ENCODE data around the gene GSTM2. TPM values are rescaled to one million over a fixed set of nuclear protein-coding genes. Genes with fewer than 3 reads are reported as not detected.
A peak's percentile ranks its signal among the peaks of the same experiment; 100 is the strongest.

GSTM2 gene
- total RNA-seq, 2 experiments from 2014 or later, result 0.38 to 0.76 TPM

GRCh38 chr1:109634292-109634691 is 33.6 kb upstream of the GSTM2 start:
- TF ChIP-seq CTCF (conservative IDR thresholded peaks at IDR 0.05; ENCODE audit: low read length), result no peak
- TF ChIP-seq EZH2phosphoT487 (IDR thresholded peaks at IDR 0.05; ENCODE audit: borderline replicate concordance, low read depth, low read length), result no peak
- POLR2A ChIA-PET, result interaction anchor here (0.6 kb wide), 1 partner anchor 84 kb away, joined by 3 read pairs; no protein-coding TSS in a partner anchor
- H3K4me1 ChIP-seq (ENCODE audit: insufficient read depth, low read length, poor library complexity, severe bottlenecking), result peaks cover 15% of the 10 kb centered on the region
- intact Hi-C loops (cut with micrococcal nuclease; ENCODE audit: unreplicated experiment), result no loop called here
- H3K4me3 ChIP-seq (ENCODE audit: low read depth, low read length, poor library complexity, severe bottlenecking), result no peak overlapping the region
- H3K9me2 ChIP-seq (ENCODE audit: insufficient read depth, low read length), result no peaks in the 10 kb centered on the region
- H3K79me2 ChIP-seq (ENCODE audit: insufficient read depth, low read depth, low read length), result no peaks in the 10 kb centered on the region
- H3K27ac ChIP-seq (ENCODE audit: low read depth, low read length, poor library complexity, severe bottlenecking), result no peak overlapping the region
- H3K36me3 ChIP-seq (ENCODE audit: insufficient read depth, low read length), result peaks cover 21% of the 10 kb centered on the region
- H4K20me1 ChIP-seq (ENCODE audit: insufficient read depth, low read length), result no peaks in the 10 kb centered on the region
- BruUV-seq (replicated peaks), result no TSS peak
- no peaks in the 10 kb centered on the region for H3K9me3 ChIP-seq (ENCODE audit: low read length)
- DNase-seq (ENCODE audit: low spot score), result no peak
- no peak overlapping the region for H3K4me2 ChIP-seq (ENCODE audit: low read length)
- CTCF ChIA-PET (ENCODE audit: unreplicated experiment), result no interaction called here
- no peak overlapping the region for H2AFZ ChIP-seq (ENCODE audit: low read length)

GRCh38 chr1:109634771-109635750 is 32.8 kb upstream of the GSTM2 start:
- POLR2A ChIA-PET, result interaction anchor here (0.5 to 0.7 kb wide), 2 partner anchors 178 to 1157 kb away, joined by 3 read pairs; no protein-coding TSS in a partner anchor
- H4K20me1 ChIP-seq (ENCODE audit: insufficient read depth, low read length), result no peaks in the 10 kb centered on the region
- CTCF ChIA-PET (ENCODE audit: unreplicated experiment), result no interaction called here
- H3K27ac ChIP-seq (ENCODE audit: low read depth, low read length, poor library complexity, severe bottlenecking), result no peak overlapping the region
- no peaks in the 10 kb centered on the region for H3K9me2 ChIP-seq (ENCODE audit: insufficient read depth, low read length)
- TF ChIP-seq CTCF (conservative IDR thresholded peaks at IDR 0.05; ENCODE audit: low read length), result no peak
- no peak for TF ChIP-seq EZH2phosphoT487 (IDR thresholded peaks at IDR 0.05; ENCODE audit: borderline replicate concordance, low read depth, low read length)
- no peak for DNase-seq (ENCODE audit: low spot score)
- no peak overlapping the region for H2AFZ ChIP-seq (ENCODE audit: low read length)
- H3K79me2 ChIP-seq (ENCODE audit: insufficient read depth, low read depth, low read length), result no peaks in the 10 kb centered on the region
- H3K36me3 ChIP-seq (ENCODE audit: insufficient read depth, low read length), result peaks cover 13% of the 10 kb centered on the region
- H3K4me2 ChIP-seq (ENCODE audit: low read length), result 0 out of 2 replicates have a peak overlapping the region, but pooled peaks have one; percentile 13
- H3K4me1 ChIP-seq (ENCODE audit: insufficient read depth, low read length, poor library complexity, severe bottlenecking), result peaks cover 15% of the 10 kb centered on the region
- H3K9me3 ChIP-seq (ENCODE audit: low read length), result no peaks in the 10 kb centered on the region
- H3K4me3 ChIP-seq (ENCODE audit: low read depth, low read length, poor library complexity, severe bottlenecking), result no peak overlapping the region
- BruUV-seq (replicated peaks), result no TSS peak
- intact Hi-C loops (cut with micrococcal nuclease; ENCODE audit: unreplicated experiment), result no loop called here

GRCh38 chr1:109635862-109636200 is 32.0 kb upstream of the GSTM2 start:
- peaks cover 8% of the 10 kb centered on the region for H3K36me3 ChIP-seq (ENCODE audit: insufficient read depth, low read length)
- no peak overlapping the region for H2AFZ ChIP-seq (ENCODE audit: low read length)
- no peaks in the 10 kb centered on the region for H3K9me2 ChIP-seq (ENCODE audit: insufficient read depth, low read length)
- no TSS peak for BruUV-seq (replicated peaks)
- no peaks in the 10 kb centered on the region for H3K79me2 ChIP-seq (ENCODE audit: insufficient read depth, low read depth, low read length)
- peaks cover 15% of the 10 kb centered on the region for H3K4me1 ChIP-seq (ENCODE audit: insufficient read depth, low read length, poor library complexity, severe bottlenecking)
- no peaks in the 10 kb centered on the region for H4K20me1 ChIP-seq (ENCODE audit: insufficient read depth, low read length)
- H3K4me3 ChIP-seq (ENCODE audit: low read depth, low read length, poor library complexity, severe bottlenecking), result no peak overlapping the region
- no peaks in the 10 kb centered on the region for H3K9me3 ChIP-seq (ENCODE audit: low read length)
- no peak overlapping the region for H3K4me2 ChIP-seq (ENCODE audit: low read length)
- ChIA-PET CTCF (ENCODE audit: unreplicated experiment) (no interaction called here), POLR2A (no interaction called here)
- TF ChIP-seq CTCF (conservative IDR thresholded peaks at IDR 0.05; ENCODE audit: low read length) (no peak), EZH2phosphoT487 (IDR thresholded peaks at IDR 0.05; ENCODE audit: borderline replicate concordance, low read depth, low read length) (no peak)
- H3K27ac ChIP-seq (ENCODE audit: low read depth, low read length, poor library complexity, severe bottlenecking), result no peak overlapping the region
- DNase-seq (ENCODE audit: low spot score), result no peak
- intact Hi-C loops (cut with micrococcal nuclease; ENCODE audit: unreplicated experiment), result no loop called here
